ENCODE data around the gene UPF2.
A peak's percentile ranks its signal among the peaks of the same experiment; 100 is the strongest.
"Not testable (repeated sequence)": the region's sequence is repeated elsewhere in the genome, so short reads cannot be mapped to it uniquely, and the experiment has no call there.

The UPF2 gene

GRCh38 chr10:11993834-11994468 lies 48.7 kb downstream of the UPF2 start:
- no peak for DNase-seq (ENCODE audit: low read depth)
- no peak overlapping the region for H3K4me3 ChIP-seq (ENCODE audit: low read depth, low read length)
- TF ChIP-seq CTCF (IDR thresholded peaks at IDR 0.05; ENCODE audit: low read depth, low read length, missing control alignments), result no peak

GRCh38 chr10:11988924-11989323 lies 53.7 kb downstream of the UPF2 start:
- no peak for DNase-seq (ENCODE audit: low read depth)
- TF ChIP-seq CTCF (IDR thresholded peaks at IDR 0.05; ENCODE audit: low read depth, low read length, missing control alignments), result no peak
- H3K4me3 ChIP-seq (ENCODE audit: low read depth, low read length), result no peak overlapping the region

- TF ChIP-seq CTCF (IDR thresholded peaks at IDR 0.05; ENCODE audit: low read depth, low read length, missing control alignments), result peak; percentile 81
- H3K4me3 ChIP-seq (ENCODE audit: low read depth, low read length), result no peak overlapping the region
- DNase-seq (ENCODE audit: low read depth), result peak; percentile 43
Measured at GRCh38 chr10:11986593-11987216, 55.9 kb downstream of the UPF2 start.

- DNase-seq (ENCODE audit: low read depth), result no peak
- H3K4me3 ChIP-seq (ENCODE audit: low read depth, low read length), result no peak overlapping the region
- no peak for TF ChIP-seq CTCF (IDR thresholded peaks at IDR 0.05; ENCODE audit: low read depth, low read length, missing control alignments)
Measured at GRCh38 chr10:11982253-11982652, 60.4 kb downstream of the UPF2 start.

- no peak for TF ChIP-seq CTCF (IDR thresholded peaks at IDR 0.05; ENCODE audit: low read depth, low read length, missing control alignments)
- no peak overlapping the region for H3K4me3 ChIP-seq (ENCODE audit: low read depth, low read length)
Measured at GRCh38 chr10:11975795-11976194, 66.8 kb downstream of the UPF2 start.

GRCh38 chr10:11972523-11972922 lies 70.1 kb downstream of the UPF2 start:
- not testable (repeated sequence) for H3K4me3 ChIP-seq (ENCODE audit: low read depth, low read length); DNase-seq (ENCODE audit: low read depth)

More at GRCh38 chr10:11975795-11976194, 66.8 kb downstream of the UPF2 start:
- DNase-seq (ENCODE audit: low read depth), result no peak

GRCh38 chr10:11962176-11962575 lies 80.4 kb downstream of the UPF2 start:
- H3K4me3 ChIP-seq (ENCODE audit: low read depth, low read length), result no peak overlapping the region
- DNase-seq (ENCODE audit: low read depth), result no peak
- no peak for TF ChIP-seq CTCF (IDR thresholded peaks at IDR 0.05; ENCODE audit: low read depth, low read length, missing control alignments)
